ENCODE results near the gene ANKRD29. TPM values are rescaled to one million over a fixed set of nuclear protein-coding genes. Genes with fewer than 3 reads are reported as not detected.

The ANKRD29 gene
- total and polyA plus RNA-seq, 10 of the 15 experiments (the other 5 are each of a cell fraction or from before 2014, with no cell fraction given): 0.53 to 9.2 (median 1.6) TPM

DNA sequence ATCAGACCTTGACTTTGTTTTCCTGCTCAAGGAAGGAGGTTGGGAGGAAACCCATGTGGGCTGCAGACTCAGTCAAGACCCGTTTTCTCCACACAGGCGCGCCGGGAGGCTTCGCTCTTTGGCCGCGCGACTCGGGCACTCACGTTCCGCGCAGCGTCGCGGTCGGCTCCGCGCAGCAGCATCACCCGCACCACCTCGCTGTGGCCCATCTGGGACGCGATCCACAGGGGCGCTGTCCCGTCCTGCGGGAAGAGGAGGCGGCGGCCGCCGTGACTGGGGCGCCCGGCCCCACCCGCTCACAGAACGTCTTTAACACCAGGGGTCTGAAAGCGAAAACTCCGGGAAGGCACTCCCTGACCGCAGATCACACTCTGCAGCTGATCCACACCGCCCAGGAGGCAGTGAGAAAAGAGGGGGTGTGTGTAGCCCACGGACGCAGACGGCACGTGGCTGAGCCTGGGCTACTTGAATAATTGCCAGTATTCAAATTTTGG, 43.3 kb downstream of the ANKRD29 start:
- POLR2A ChIA-PET: interaction anchor here (1.0 to 2.5 kb wide), 3 partner anchors 34 to 394 kb away, joined by 4 to 33 read pairs (median 4); partner anchors contain the start of gene NPC1
- Histone ChIP-seq H4K20me1 (ENCODE audit: control insufficient read depth, insufficient read depth) (no peaks in the 10 kb centered on the region), H3K4me1 (ENCODE audit: control insufficient read depth, insufficient read depth, low read length) (peaks cover 17% of the 10 kb centered on the region), H2AFZ (ENCODE audit: control insufficient read depth, low read depth, low read length) (peak overlapping the region; percentile 61), H3K27ac (ENCODE audit: control insufficient read depth, insufficient read depth) (no peak overlapping the region), H3K9me3 (replicated peaks; ENCODE audit: control insufficient read depth, insufficient read depth, low read length) (no peaks in the 10 kb centered on the region), H3K27me3 (replicated peaks in 1 of 2; ENCODE audit: control insufficient read depth in 2 of 2, insufficient read depth in 2 of 2, low read length in 1 of 2) (peaks cover 0 to 5% of the 10 kb centered on the region in 2 experiments; a peak in 2 of 4 replicates), H3K9ac (ENCODE audit: control insufficient read depth, insufficient read depth, low read length) (peak overlapping the region; percentile 7; the same call in 1 of the 2 replicates), H3K36me3 (ENCODE audit: control insufficient read depth in 2 of 2, insufficient read depth in 2 of 2, low read length in 1 of 2) (no peaks in the 10 kb centered on the region), H3K4me2 (ENCODE audit: control insufficient read depth, insufficient read depth) (peak overlapping the region; percentile 83), H3K4me3 (peak overlapping the region; percentile 57; the same call in 1 of the 2 replicates), H3K79me2 (ENCODE audit: control insufficient read depth, insufficient read depth, low read length) (no peaks in the 10 kb centered on the region)
- CTCF ChIA-PET: interaction anchor here (0.6 to 2.5 kb wide), 6 partner anchors 9 to 191 kb away, joined by 3 to 22 read pairs (median 4); no protein-coding TSS in a partner anchor
- DNase-seq (ENCODE audit: low read depth, low spot score): no peak
- SMC1A ChIA-PET (ENCODE audit: uncharacterized antibody, unreplicated experiment): interaction anchor here (1.0 to 3.2 kb wide), 11 partner anchors 8 to 121 kb away, joined by 3 to 28 read pairs (median 6); partner anchors contain the start of gene NPC1
- 11% methylated on average over 34 of the region's 41 CpGs for WGBS (ENCODE audit: insufficient coverage, insufficient replicate concordance, low lambda C conversion rate, missing lambda C conversion rate)
- BruUV-seq (replicated peaks): TSS peak; percentile 85
- no peak for FAIRE-seq
- peak; percentile 42 for ATAC-seq
- no peak for TF ChIP-seq KAT2A (conservative IDR thresholded peaks at IDR 0.05; ENCODE audit: control insufficient read depth, low read depth, low read length)
- no peak for TF ChIP-seq SMARCA5 (IDR thresholded peaks at IDR 0.05)
- no peak for TF ChIP-seq NFXL1 (IDR thresholded peaks at IDR 0.05; ENCODE audit: borderline replicate concordance)
- TF ChIP-seq, protein P1, sequence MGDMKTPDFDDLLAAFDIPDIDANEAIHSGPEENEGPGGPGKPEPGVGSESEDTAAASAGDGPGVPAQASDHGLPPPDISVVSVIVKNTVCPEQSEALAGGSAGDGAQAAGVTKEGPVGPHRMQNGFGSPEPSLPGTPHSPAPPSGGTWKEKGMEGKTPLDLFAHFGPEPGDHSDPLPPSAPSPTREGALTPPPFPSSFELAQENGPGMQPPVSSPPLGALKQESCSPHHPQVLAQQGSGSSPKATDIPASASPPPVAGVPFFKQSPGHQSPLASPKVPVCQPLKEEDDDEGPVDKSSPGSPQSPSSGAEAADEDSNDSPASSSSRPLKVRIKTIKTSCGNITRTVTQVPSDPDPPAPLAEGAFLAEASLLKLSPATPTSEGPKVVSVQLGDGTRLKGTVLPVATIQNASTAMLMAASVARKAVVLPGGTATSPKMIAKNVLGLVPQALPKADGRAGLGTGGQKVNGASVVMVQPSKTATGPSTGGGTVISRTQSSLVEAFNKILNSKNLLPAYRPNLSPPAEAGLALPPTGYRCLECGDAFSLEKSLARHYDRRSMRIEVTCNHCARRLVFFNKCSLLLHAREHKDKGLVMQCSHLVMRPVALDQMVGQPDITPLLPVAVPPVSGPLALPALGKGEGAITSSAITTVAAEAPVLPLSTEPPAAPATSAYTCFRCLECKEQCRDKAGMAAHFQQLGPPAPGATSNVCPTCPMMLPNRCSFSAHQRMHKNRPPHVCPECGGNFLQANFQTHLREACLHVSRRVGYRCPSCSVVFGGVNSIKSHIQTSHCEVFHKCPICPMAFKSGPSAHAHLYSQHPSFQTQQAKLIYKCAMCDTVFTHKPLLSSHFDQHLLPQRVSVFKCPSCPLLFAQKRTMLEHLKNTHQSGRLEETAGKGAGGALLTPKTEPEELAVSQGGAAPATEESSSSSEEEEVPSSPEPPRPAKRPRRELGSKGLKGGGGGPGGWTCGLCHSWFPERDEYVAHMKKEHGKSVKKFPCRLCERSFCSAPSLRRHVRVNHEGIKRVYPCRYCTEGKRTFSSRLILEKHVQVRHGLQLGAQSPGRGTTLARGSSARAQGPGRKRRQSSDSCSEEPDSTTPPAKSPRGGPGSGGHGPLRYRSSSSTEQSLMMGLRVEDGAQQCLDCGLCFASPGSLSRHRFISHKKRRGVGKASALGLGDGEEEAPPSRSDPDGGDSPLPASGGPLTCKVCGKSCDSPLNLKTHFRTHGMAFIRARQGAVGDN (IDR thresholded peaks at IDR 0.05): peak; percentile 50; the same call in 1 of the 2 replicates
- TF ChIP-seq JUND (IDR thresholded peaks at IDR 0.05; ENCODE audit: low read depth, low read length): no peak
- 0 out of 2 replicates have a peak, but pooled peaks have one; percentile 47 for TF ChIP-seq EED (IDR thresholded peaks at IDR 0.05; ENCODE audit: low read depth)
- peak; percentile 65 to 77 for TF ChIP-seq IKZF2 (IDR thresholded peaks at IDR 0.05)
- peak; percentile 91 to 92 for TF ChIP-seq BHLHE40 (IDR thresholded peaks at IDR 0.05; ENCODE audit: borderline replicate concordance in 1 of 2, low read depth in 2 of 2, low read length in 1 of 2)
- TF ChIP-seq, protein P2, sequence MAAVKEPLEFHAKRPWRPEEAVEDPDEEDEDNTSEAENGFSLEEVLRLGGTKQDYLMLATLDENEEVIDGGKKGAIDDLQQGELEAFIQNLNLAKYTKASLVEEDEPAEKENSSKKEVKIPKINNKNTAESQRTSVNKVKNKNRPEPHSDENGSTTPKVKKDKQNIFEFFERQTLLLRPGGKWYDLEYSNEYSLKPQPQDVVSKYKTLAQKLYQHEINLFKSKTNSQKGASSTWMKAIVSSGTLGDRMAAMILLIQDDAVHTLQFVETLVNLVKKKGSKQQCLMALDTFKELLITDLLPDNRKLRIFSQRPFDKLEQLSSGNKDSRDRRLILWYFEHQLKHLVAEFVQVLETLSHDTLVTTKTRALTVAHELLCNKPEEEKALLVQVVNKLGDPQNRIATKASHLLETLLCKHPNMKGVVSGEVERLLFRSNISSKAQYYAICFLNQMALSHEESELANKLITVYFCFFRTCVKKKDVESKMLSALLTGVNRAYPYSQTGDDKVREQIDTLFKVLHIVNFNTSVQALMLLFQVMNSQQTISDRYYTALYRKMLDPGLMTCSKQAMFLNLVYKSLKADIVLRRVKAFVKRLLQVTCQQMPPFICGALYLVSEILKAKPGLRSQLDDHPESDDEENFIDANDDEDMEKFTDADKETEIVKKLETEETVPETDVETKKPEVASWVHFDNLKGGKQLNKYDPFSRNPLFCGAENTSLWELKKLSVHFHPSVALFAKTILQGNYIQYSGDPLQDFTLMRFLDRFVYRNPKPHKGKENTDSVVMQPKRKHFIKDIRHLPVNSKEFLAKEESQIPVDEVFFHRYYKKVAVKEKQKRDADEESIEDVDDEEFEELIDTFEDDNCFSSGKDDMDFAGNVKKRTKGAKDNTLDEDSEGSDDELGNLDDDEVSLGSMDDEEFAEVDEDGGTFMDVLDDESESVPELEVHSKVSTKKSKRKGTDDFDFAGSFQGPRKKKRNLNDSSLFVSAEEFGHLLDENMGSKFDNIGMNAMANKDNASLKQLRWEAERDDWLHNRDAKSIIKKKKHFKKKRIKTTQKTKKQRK (IDR thresholded peaks at IDR 0.05; ENCODE audit: low read depth, low read length): no peak
- peak; percentile 94 for TF ChIP-seq IKZF1 (conservative IDR thresholded peaks at IDR 0.05)
- no peak for TF ChIP-seq SP1 (IDR thresholded peaks at IDR 0.05; ENCODE audit: low read depth, low read length)
- 0 out of 2 replicates have a peak, but pooled peaks have one; percentile 18 for TF ChIP-seq RUNX3 (IDR thresholded peaks at IDR 0.05; ENCODE audit: low read length)
- no peak for TF ChIP-seq CREB1 (IDR thresholded peaks at IDR 0.05; ENCODE audit: low read depth)
- TF ChIP-seq DPF2 (IDR thresholded peaks at IDR 0.05): peak; percentile 79; the same call in 1 of the 2 replicates
- no peak for TF ChIP-seq POLR2A (IDR thresholded peaks at IDR 0.05; ENCODE audit: low read depth, low read length)
- TF ChIP-seq NBN (IDR thresholded peaks at IDR 0.05): no peak
- no peak for TF ChIP-seq ASH2L (IDR thresholded peaks at IDR 0.05; ENCODE audit: borderline replicate concordance, low read depth)
- TF ChIP-seq RCOR1 (conservative IDR thresholded peaks at IDR 0.05; ENCODE audit: low read depth, low read length): no peak
- TF ChIP-seq ZNF24 (IDR thresholded peaks at IDR 0.05): no peak
- RAD21 ChIA-PET (ENCODE audit: unreplicated experiment): interaction anchor here (1.2 to 3.2 kb wide), 4 partner anchors 32 to 326 kb away, joined by 3 to 22 read pairs (median 13); partner anchors contain the start of gene NPC1
- intact Hi-C loops (cut with micrococcal nuclease; ENCODE audit: unreplicated experiment) (loop anchor here (2.0 kb wide), 1 partner anchor 33 kb away; the partner anchor contains the start of gene NPC1), in situ Hi-C loops (cut with MboI) (no loop called here)
